DOHH2 (cell line): ENCODE data around the gene CALCA.

ENCODE experiments used
- H3F3A ChIP-seq: fragments of 200-600 bp; sonication (generic), shearing (Covaris generic); 2 replicates; pipeline ENCODE4 v1.6.0; 2016; ENCODE audit warnings: antibody characterized with exemption, mild to moderate bottlenecking; ENCODE audit not compliant: control insufficient read depth, insufficient read depth
- H3K27ac ChIP-seq: fragments of 200-600 bp; sonication (generic); 2 replicates; pipeline ENCODE4 v1.5.1; 2014; ENCODE audit warnings: low read depth, mild to moderate bottlenecking, low read length, moderate library complexity
- H3K27me3 ChIP-seq: fragments of 200-600 bp; sonication (generic); 2 replicates; pipeline ENCODE4 v1.6.1; 2014; ENCODE audit warnings: mild to moderate bottlenecking, low read length, mixed read lengths; ENCODE audit not compliant: control insufficient read depth
- H3K36me3 ChIP-seq: fragments of 200-600 bp; sonication (generic); 2 replicates; pipeline ENCODE4 v1.6.1; 2014; ENCODE audit warnings: mild to moderate bottlenecking, low read length, moderate library complexity, mixed read lengths; ENCODE audit not compliant: control insufficient read depth
- H3K4me1 ChIP-seq: fragments of 200-600 bp; sonication (generic); 2 replicates; pipeline ENCODE4 v1.6.1; 2014; ENCODE audit warnings: mild to moderate bottlenecking, low read length, mixed read lengths; ENCODE audit not compliant: control insufficient read depth
- H3K4me2 ChIP-seq: fragments of 200-600 bp; sonication (generic); 2 replicates; pipeline ENCODE4 v1.6.0; 2014; ENCODE audit warnings: mild to moderate bottlenecking, low read length, moderate library complexity
- H3K4me3 ChIP-seq: fragments of 200-600 bp; sonication (generic); 2 replicates; pipeline ENCODE4 v1.5.1; 2014; ENCODE audit warnings: mild to moderate bottlenecking, low read length, mixed read lengths
- H3K79me2 ChIP-seq: fragments of 200-600 bp; sonication (generic); 2 replicates; pipeline ENCODE4 v1.6.1; 2014; ENCODE audit warnings: mild to moderate bottlenecking, low read length, mixed read lengths; ENCODE audit not compliant: control insufficient read depth
- H3K9me2 ChIP-seq: fragments of 200-600 bp; sonication (generic); replicated peaks from 2 replicates; pipeline ENCODE4 v1.6.1; 2014; ENCODE audit warnings: mild to moderate bottlenecking, low read length, mixed read lengths; ENCODE audit not compliant: control insufficient read depth
- H3K9me3 ChIP-seq: fragments of 200-600 bp; sonication (generic); 2 replicates; pipeline ENCODE4 v1.6.1; 2014; ENCODE audit warnings: antibody characterized with exemption, low read length, mixed read lengths; ENCODE audit not compliant: control insufficient read depth, insufficient read depth
- H4K20me1 ChIP-seq: fragments of 200-600 bp; sonication (generic); 2 replicates; pipeline ENCODE4 v1.6.0; 2014; ENCODE audit warnings: low read depth, mild to moderate bottlenecking, antibody characterized with exemption, low read length, moderate library complexity; ENCODE audit not compliant: control insufficient read depth, insufficient read depth
- CTCF ChIP-seq: fragments of 200-600 bp; sonication (generic); IDR thresholded peaks from one replicate; pipeline ENCODE4 v1.5.1; 2014; ENCODE audit warnings: antibody characterized with exemption, mild to moderate bottlenecking, low read depth, low read length; ENCODE audit not compliant: poor library complexity, severe bottlenecking
- EZH2phosphoT487 ChIP-seq: fragments of 200-600 bp; sonication (generic); IDR thresholded peaks from 2 replicates; pipeline ENCODE4 v1.6.1; 2017; ENCODE audit warnings: borderline replicate concordance, mild to moderate bottlenecking, antibody characterized with exemption, low read length, moderate library complexity, mixed read lengths

The CALCA gene

GRCh38 chr11:14942745-14943144 is 29.4 kb downstream of the CALCA start:
- no peaks in the 10 kb centered on the region for H3K4me1 ChIP-seq
- H3K4me2 ChIP-seq, result no peak overlapping the region
- no peak overlapping the region for H3K27ac ChIP-seq
- no peaks in the 10 kb centered on the region for H3K9me2 ChIP-seq
- no peaks in the 10 kb centered on the region for H3K9me3 ChIP-seq
- H4K20me1 ChIP-seq, result no peaks in the 10 kb centered on the region
- H3K79me2 ChIP-seq, result no peaks in the 10 kb centered on the region
- peaks cover under 1% of the 10 kb centered on the region; the same call in 1 of the 2 replicates for H3K27me3 ChIP-seq
- H3K4me3 ChIP-seq, result no peak overlapping the region
- TF ChIP-seq CTCF (no peak), EZH2phosphoT487 (no peak)
- H3F3A ChIP-seq, result no peaks in the 10 kb centered on the region
- no peaks in the 10 kb centered on the region for H3K36me3 ChIP-seq

GRCh38 chr11:14938936-14939335 is 33.2 kb downstream of the CALCA start:
- Histone ChIP-seq H3K36me3 (no peaks in the 10 kb centered on the region), H3F3A (no peaks in the 10 kb centered on the region), H3K27me3 (no peaks in the 10 kb centered on the region), H4K20me1 (no peaks in the 10 kb centered on the region), H3K9me2 (no peaks in the 10 kb centered on the region), H3K4me1 (no peaks in the 10 kb centered on the region), H3K79me2 (no peaks in the 10 kb centered on the region), H3K4me3 (no peak overlapping the region), H3K27ac (no peak overlapping the region), H3K9me3 (no peaks in the 10 kb centered on the region), H3K4me2 (no peak overlapping the region)
- TF ChIP-seq EZH2phosphoT487 (no peak), CTCF (no peak)

- H3K4me2 ChIP-seq, result no peak overlapping the region
- H3K4me3 ChIP-seq, result no peak overlapping the region
- no peaks in the 10 kb centered on the region for H3K9me3 ChIP-seq
- no peak for TF ChIP-seq CTCF
- TF ChIP-seq EZH2phosphoT487, result no peak
- H4K20me1 ChIP-seq, result no peaks in the 10 kb centered on the region
- no peaks in the 10 kb centered on the region for H3K4me1 ChIP-seq
- H3F3A ChIP-seq, result no peaks in the 10 kb centered on the region
- H3K27me3 ChIP-seq, result no peaks in the 10 kb centered on the region
- H3K36me3 ChIP-seq, result no peaks in the 10 kb centered on the region
- H3K27ac ChIP-seq, result no peak overlapping the region
- no peaks in the 10 kb centered on the region for H3K9me2 ChIP-seq
- no peaks in the 10 kb centered on the region for H3K79me2 ChIP-seq
These were observed 37.4 kb downstream of the CALCA start for GRCh38 chr11:14934641-14935351.
